GM19452 (cell line): ENCODE results near the gene MAPT.
"Not testable (repeated sequence)": the region's sequence is repeated elsewhere in the genome, so short reads cannot be mapped to it uniquely, and the experiment has no call there.

Experiments
- ATAC-seq: cut with Tn5 transposase; IDR thresholded peaks from one replicate; pipeline ENCODE4 v1.9.1; 2021; ENCODE audit not compliant: unreplicated experiment

MAPT gene

DNA sequence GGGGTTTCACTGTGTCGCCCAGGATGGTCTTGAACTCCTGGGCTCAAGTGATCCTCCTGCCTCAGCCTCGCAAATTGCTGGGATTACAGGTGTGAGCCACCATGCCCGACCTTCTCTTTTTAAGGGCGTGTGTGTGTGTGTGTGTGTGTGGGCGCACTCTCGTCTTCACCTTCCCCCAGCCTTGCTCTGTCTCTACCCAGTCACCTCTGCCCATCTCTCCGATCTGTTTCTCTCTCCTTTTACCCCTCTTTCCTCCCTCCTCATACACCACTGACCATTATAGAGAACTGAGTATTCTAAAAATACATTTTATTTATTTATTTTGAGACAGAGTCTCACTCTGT lies 108.6 kb downstream of the MAPT start:
- no peak for ATAC-seq

DNA sequence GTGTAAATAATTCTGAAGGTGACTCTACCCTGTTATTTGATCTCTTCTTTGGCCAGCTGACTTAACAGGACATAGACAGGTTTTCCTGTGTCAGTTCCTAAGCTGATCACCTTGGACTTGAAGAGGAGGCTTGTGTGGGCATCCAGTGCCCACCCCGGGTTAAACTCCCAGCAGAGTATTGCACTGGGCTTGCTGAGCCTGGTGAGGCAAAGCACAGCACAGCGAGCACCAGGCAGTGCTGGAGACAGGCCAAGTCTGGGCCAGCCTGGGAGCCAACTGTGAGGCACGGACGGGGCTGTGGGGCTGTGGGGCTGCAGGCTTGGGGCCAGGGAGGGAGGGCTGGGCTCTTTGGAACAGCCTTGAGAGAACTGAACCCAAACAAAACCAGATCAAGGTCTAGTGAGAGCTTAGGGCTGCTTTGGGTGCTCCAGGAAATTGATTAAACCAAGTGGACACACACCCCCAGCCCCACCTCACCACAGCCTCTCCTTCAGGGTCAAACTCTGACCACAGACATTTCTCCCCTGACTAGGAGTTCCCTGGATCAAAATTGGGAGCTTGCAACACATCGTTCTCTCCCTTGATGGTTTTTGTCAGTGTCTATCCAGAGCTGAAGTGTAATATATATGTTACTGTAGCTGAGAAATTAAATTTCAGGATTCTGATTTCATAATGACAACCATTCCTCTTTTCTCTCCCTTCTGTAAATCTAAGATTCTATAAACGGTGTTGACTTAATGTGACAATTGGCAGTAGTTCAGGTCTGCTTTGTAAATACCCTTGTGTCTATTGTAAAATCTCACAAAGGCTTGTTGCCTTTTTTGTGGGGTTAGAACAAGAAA lies 109.8 kb downstream of the MAPT start:
- no peak for ATAC-seq

DNA sequence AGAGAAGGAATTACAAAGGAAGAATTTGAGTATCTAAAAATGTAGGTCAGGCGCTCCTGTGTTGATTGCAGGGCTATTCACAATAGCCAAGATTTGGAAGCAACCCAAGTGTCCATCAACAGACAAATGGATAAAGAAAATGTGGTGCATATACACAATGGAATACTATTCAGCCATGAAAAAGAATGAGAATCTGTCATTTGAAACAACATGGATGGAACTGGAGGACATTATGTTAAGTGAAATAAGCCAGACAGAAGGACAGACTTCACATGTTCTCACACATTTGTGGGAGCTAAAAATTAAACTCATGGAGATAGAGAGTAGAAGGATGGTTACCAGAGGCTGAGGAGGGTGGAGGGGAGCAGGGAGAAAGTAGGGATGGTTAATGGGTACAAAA lies 111.7 kb downstream of the MAPT start:
- ATAC-seq = not testable (repeated sequence)

DNA sequence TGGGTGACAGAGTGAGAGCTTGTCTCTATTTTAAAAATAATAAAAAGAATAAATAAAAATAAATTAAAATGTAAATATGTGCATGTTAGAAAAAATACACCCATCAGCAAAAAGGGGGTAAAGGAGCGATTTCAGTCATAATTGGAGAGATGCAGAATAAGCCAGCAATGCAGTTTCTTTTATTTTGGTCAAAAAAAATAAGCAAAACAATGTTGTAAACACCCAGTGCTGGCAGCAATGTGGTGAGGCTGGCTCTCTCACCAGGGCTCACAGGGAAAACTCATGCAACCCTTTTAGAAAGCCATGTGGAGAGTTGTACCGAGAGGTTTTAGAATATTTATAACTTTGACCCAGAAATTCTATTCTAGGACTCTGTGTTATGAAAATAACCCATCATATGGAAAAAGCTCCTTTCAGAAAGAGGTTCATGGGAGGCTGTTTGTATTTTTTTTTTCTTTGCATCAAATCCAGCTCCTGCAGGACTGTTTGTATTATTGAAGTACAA lies 113.2 kb downstream of the MAPT start:
- ATAC-seq = no peak

GRCh38 chr17:46008591-46008990 lies 114.2 kb downstream of the MAPT start:
- no peak for ATAC-seq

GRCh38 chr17:46009681-46010596 lies 115.6 kb downstream of the MAPT start:
- ATAC-seq = no peak

DNA sequence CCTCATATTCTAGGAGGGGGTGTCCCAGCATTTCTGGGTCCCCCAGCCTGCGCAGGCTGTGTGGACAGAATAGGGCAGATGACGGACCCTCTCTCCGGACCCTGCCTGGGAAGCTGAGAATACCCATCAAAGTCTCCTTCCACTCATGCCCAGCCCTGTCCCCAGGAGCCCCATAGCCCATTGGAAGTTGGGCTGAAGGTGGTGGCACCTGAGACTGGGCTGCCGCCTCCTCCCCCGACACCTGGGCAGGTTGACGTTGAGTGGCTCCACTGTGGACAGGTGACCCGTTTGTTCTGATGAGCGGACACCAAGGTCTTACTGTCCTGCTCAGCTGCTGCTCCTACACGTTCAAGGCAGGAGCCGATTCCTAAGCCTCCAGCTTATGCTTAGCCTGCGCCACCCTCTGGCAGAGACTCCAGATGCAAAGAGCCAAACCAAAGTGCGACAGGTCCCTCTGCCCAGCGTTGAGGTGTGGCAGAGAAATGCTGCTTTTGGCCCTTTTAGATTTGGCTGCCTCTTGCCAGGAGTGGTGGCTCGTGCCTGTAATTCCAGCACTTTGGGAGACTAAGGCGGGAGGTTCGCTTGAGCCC lies 116.3 kb downstream of the MAPT start:
- no peak for ATAC-seq

DNA sequence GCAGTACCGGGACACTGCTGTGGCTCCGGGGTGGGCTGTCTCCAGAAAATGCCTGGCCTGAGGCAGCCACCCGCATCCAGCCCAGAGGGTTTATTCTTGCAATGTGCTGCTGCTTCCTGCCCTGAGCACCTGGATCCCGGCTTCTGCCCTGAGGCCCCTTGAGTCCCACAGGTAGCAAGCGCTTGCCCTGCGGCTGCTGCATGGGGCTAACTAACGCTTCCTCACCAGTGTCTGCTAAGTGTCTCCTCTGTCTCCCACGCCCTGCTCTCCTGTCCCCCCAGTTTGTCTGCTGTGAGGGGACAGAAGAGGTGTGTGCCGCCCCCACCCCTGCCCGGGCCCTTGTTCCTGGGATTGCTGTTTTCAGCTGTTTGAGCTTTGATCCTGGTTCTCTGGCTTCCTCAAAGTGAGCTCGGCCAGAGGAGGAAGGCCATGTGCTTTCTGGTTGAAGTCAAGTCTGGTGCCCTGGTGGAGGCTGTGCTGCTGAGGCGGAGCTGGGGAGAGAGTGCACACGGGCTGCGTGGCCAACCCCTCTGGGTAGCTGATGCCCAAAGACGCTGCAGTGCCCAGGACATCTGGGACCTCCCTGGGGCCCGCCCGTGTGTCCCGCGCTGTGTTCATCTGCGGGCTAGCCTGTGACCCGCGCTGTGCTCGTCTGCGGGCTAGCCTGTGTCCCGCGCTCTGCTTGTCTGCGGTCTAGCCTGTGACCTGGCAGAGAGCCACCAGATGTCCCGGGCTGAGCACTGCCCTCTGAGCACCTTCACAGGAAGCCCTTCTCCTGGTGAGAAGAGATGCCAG lies 117.6 kb downstream of the MAPT start:
- no peak for ATAC-seq

GRCh38 chr17:46012506-46013079 lies 118.2 kb downstream of the MAPT start:
- no peak for ATAC-seq

DNA sequence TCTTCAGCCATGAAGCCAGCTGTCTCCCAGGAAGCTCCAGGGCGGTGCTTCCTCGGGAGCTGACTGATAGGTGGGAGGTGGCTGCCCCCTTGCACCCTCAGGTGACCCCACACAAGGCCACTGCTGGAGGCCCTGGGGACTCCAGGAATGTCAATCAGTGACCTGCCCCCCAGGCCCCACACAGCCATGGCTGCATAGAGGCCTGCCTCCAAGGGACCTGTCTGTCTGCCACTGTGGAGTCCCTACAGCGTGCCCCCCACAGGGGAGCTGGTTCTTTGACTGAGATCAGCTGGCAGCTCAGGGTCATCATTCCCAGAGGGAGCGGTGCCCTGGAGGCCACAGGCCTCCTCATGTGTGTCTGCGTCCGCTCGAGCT lies 118.8 kb downstream of the MAPT start:
- no peak for ATAC-seq

DNA sequence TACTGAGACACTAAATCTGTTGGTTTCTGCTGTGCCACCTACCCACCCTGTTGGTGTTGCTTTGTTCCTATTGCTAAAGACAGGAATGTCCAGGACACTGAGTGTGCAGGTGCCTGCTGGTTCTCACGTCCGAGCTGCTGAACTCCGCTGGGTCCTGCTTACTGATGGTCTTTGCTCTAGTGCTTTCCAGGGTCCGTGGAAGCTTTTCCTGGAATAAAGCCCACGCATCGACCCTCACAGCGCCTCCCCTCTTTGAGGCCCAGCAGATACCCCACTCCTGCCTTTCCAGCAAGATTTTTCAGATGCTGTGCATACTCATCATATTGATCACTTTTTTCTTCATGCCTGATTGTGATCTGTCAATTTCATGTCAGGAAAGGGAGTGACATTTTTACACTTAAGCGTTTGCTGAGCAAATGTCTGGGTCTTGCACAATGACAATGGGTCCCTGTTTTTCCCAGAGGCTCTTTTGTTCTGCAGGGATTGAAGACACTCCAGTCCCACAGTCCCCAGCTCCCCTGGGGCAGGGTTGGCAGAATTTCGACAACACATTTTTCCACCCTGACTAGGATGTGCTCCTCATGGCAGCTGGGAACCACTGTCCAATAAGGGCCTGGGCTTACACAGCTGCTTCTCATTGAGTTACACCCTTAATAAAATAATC lies 119.3 kb downstream of the MAPT start:
- no peak for ATAC-seq

- not testable (repeated sequence) for ATAC-seq
Observed at GRCh38 chr17:46019408-46019925, 125.1 kb downstream of the MAPT start.

GRCh38 chr17:46020023-46020761 lies 125.8 kb downstream of the MAPT start:
- peak; percentile 75 for ATAC-seq

GRCh38 chr17:46020998-46021397 lies 126.6 kb downstream of the MAPT start:
- ATAC-seq = no peak

DNA sequence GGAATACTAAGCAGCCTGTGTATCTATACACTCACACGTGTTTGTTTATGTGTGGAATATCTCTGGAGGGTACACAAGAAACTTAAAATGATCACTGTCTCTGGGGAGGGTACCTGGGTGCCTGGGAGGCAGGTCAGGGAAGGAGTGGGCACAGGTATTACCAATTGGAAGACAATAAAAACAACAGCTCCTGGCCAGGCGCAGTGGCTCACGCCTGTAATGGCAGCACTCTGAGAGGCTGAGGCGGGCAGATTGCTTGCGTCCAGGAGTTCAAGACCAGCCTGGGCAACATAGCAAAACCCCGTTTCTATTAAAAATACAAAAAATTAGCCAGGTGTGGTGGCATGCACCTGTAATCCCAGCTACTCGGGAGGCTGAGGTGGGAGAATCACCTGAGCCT lies 129.0 kb downstream of the MAPT start:
- not testable (repeated sequence) for ATAC-seq

- no peak for ATAC-seq
Observed at GRCh38 chr17:46023783-46024388, 129.5 kb downstream of the MAPT start.

DNA sequence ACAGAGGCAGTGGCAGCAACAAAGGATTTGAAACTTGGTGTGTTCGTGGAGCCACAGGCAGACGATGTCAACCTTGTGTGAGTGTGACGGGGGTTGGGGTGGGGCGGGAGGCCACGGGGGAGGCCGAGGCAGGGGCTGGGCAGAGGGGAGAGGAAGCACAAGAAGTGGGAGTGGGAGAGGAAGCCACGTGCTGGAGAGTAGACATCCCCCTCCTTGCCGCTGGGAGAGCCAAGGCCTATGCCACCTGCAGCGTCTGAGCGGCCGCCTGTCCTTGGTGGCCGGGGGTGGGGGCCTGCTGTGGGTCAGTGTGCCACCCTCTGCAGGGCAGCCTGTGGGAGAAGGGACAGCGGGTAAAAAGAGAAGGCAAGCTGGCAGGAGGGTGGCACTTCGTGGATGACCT lies 130.2 kb downstream of the MAPT start:
- ATAC-seq = no peak

GRCh38 chr17:46025060-46025459 lies 130.7 kb downstream of the MAPT start:
- ATAC-seq = no peak
